WTC11 (cell line): ENCODE results near the gene TTC39C. TPM values are rescaled to one million over a fixed set of nuclear protein-coding genes. Genes with fewer than 3 reads are reported as not detected.

Source experiments
- ATAC-seq: fragments of 200-7000 bp; cut with Tn5 transposase; 2 replicates; pipeline ENCODE4 v1.10.0; 2021; ENCODE audit warnings: mild to moderate bottlenecking, moderate library complexity
- CTCF ChIA-PET: fragments of 300-600 bp; sonication (Branson Sonifier 250); formaldehyde crosslinking; loops from one replicate; lab custom pipeline; 2021; ENCODE audit warnings: antibody characterized with exemption; lab: Charles Lee
- POLR2A ChIA-PET: fragments of 350-600 bp; sonication (Branson Sonifier 250); formaldehyde crosslinking; loops from one replicate; lab custom pipeline; 2021; ENCODE audit warnings: antibody characterized with exemption; lab: Charles Lee
- DNase-seq: peaks from one replicate; pipeline ENCODE4 v3.0.0; 2021; ENCODE audit warnings: low spot score
- H3K27ac Mint-ChIP-seq: 2 replicates; pipeline ENCODE4 v1.8.0; 2021; ENCODE audit warnings: mixed read lengths
- H3K27me3 Mint-ChIP-seq: 2 replicates; pipeline ENCODE4 v1.8.0; 2021; ENCODE audit warnings: low read depth, mild to moderate bottlenecking, moderate library complexity, mixed read lengths
- H3K36me3 Mint-ChIP-seq: 2 replicates; pipeline ENCODE4 v1.8.0; 2021; ENCODE audit warnings: mixed read lengths
- H3K4me1 Mint-ChIP-seq: 2 replicates; pipeline ENCODE4 v1.8.0; 2022; ENCODE audit warnings: mixed read lengths
- H3K4me3 Mint-ChIP-seq: 2 replicates; pipeline ENCODE4 v1.8.0; 2021; ENCODE audit warnings: mild to moderate bottlenecking, moderate library complexity, mixed read lengths
- H3K9me3 Mint-ChIP-seq: 2 replicates; pipeline ENCODE4 v1.8.0; 2021; ENCODE audit warnings: mixed read lengths
- FOXP4 ChIP-seq: sonication (generic); formaldehyde crosslinking; IDR thresholded peaks from 2 replicates; pipeline ENCODE4 v1.8.0; 2022; ENCODE audit warnings: mild to moderate bottlenecking, missing genetic modification reagents
- IRF2 ChIP-seq: sonication (generic); formaldehyde crosslinking; IDR thresholded peaks from 2 replicates; pipeline ENCODE4 v1.8.0; 2022; ENCODE audit warnings: low read depth, missing genetic modification reagents, borderline replicate concordance
- ZNF121 ChIP-seq: sonication (generic); formaldehyde crosslinking; IDR thresholded peaks from 2 replicates; pipeline ENCODE4 v1.8.0; 2023; ENCODE audit warnings: missing genetic modification reagents
- ZNF138 ChIP-seq: sonication (generic); formaldehyde crosslinking; conservative IDR thresholded peaks from 2 replicates; pipeline ENCODE4 v1.8.1; 2022; ENCODE audit warnings: mild to moderate bottlenecking, moderate library complexity, missing genetic modification reagents
- ZNF219 ChIP-seq: sonication (generic); formaldehyde crosslinking; IDR thresholded peaks from 2 replicates; pipeline ENCODE4 v1.8.0; 2023; ENCODE audit warnings: missing genetic modification reagents, mild to moderate bottlenecking, borderline replicate concordance
- ZNF232 ChIP-seq: sonication (generic); formaldehyde crosslinking; IDR thresholded peaks from 2 replicates; pipeline ENCODE4 v1.8.0; 2022; ENCODE audit warnings: mild to moderate bottlenecking, missing genetic modification reagents
- total RNA-seq: library from RNA; stranded (reverse); gene quantifications from 3 replicates; pipeline ENCODE4 v1.2.3, GENCODE V29; 2021
- TF ChIP-seq, protein P1 (sequence below): fragments of 200-600 bp; IDR thresholded peaks from 2 replicates; pipeline ENCODE4 v1.8.0; 2022; ENCODE audit warnings: antibody characterized with exemption
- TF ChIP-seq, protein P2 (sequence below): fragments of 250-450 bp; sonication (Bioruptor Pico); IDR thresholded peaks from 2 replicates; pipeline ENCODE4 v1.9.0; 2021; ENCODE audit warnings: mild to moderate bottlenecking
- TF ChIP-seq, protein P3 (sequence below): fragments of 250-450 bp; sonication (Bioruptor Pico); conservative IDR thresholded peaks from 2 replicates; pipeline ENCODE4 v1.9.0; 2021; ENCODE audit warnings: mild to moderate bottlenecking
- TF ChIP-seq, protein P4 (sequence below): sonication (generic); formaldehyde crosslinking; IDR thresholded peaks from 2 replicates; pipeline ENCODE4 v1.8.0; 2022; ENCODE audit warnings: mild to moderate bottlenecking, missing genetic modification reagents
- TF ChIP-seq, protein P5 (sequence below): sonication (generic); formaldehyde crosslinking; IDR thresholded peaks from 2 replicates; pipeline ENCODE4 v1.8.1; 2023; ENCODE audit warnings: mild to moderate bottlenecking, missing genetic modification reagents
- TF ChIP-seq, protein P6 (sequence below): sonication (generic); formaldehyde crosslinking; IDR thresholded peaks from 2 replicates; pipeline ENCODE4 v1.8.0; 2022; ENCODE audit warnings: mild to moderate bottlenecking, missing genetic modification reagents
- TF ChIP-seq, protein P7 (sequence below): sonication (generic); formaldehyde crosslinking; IDR thresholded peaks from 2 replicates; pipeline ENCODE4 v1.8.1; 2023; ENCODE audit warnings: mild to moderate bottlenecking, missing genetic modification reagents
- TF ChIP-seq, protein P8 (sequence below): sonication (generic); formaldehyde crosslinking; IDR thresholded peaks from 2 replicates; pipeline ENCODE4 v1.8.0; 2023; ENCODE audit warnings: mild to moderate bottlenecking, missing genetic modification reagents

TTC39C gene
- total RNA-seq, 1 experiment from 2014 or later = 57.3 TPM

DNA sequence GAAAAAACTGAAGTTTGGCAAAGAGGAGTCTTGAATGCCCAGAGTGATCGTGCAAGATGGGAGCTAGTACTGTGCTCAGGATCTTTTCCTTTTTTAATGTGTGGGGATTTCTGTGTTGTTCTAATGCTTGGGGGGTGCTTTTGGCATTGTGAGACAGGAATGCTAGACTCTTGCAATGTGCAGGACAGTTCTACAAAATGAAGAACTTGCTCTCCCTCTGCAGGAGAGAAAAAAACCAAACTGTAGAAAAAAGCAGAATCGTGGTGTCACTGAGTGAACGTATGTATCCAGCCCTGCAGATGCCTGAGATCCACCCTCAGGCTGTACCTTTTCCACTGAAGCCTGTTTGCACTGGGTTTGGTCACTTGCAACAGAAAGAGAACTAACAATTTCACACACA, 12.1 kb upstream of the TTC39C start (continued):
- no peak for TF ChIP-seq FOXP4 (CRISPR knock-in tag)

DNA sequence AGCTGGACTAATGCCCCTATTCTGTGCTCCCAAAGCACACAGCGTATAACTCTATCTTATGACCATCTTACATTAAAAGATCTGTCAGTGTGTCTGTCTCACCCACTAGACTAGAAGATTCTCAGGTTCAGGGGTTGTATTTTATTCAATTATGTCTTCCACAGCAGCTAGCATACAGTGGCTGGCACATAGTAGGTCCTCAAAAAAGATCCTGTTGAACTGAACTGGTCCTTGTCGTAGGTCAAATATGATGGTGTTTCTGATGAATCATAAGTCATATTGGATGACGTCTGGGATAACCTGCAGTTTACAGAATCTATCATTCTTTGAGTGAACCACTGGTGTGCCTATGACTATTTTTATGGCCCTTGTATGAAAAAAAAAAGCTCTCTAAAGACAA, 11.3 kb upstream of the TTC39C start:
- Mint-ChIP-seq H3K4me3 (no peak overlapping the region), H3K9me3 (peaks cover 7% of the 10 kb centered on the region; the same call in 1 of the 2 replicates), H3K36me3 (no peaks in the 10 kb centered on the region), H3K27me3 (no peaks in the 10 kb centered on the region), H3K4me1 (peaks cover 7% of the 10 kb centered on the region), H3K27ac (no peak overlapping the region)
- no peak for TF ChIP-seq ZNF138
- TF ChIP-seq, protein P1, sequence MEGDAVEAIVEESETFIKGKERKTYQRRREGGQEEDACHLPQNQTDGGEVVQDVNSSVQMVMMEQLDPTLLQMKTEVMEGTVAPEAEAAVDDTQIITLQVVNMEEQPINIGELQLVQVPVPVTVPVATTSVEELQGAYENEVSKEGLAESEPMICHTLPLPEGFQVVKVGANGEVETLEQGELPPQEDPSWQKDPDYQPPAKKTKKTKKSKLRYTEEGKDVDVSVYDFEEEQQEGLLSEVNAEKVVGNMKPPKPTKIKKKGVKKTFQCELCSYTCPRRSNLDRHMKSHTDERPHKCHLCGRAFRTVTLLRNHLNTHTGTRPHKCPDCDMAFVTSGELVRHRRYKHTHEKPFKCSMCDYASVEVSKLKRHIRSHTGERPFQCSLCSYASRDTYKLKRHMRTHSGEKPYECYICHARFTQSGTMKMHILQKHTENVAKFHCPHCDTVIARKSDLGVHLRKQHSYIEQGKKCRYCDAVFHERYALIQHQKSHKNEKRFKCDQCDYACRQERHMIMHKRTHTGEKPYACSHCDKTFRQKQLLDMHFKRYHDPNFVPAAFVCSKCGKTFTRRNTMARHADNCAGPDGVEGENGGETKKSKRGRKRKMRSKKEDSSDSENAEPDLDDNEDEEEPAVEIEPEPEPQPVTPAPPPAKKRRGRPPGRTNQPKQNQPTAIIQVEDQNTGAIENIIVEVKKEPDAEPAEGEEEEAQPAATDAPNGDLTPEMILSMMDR = no peak
- TF ChIP-seq IRF2 (CRISPR knock-in tag) = no peak
- TF ChIP-seq, protein P2, sequence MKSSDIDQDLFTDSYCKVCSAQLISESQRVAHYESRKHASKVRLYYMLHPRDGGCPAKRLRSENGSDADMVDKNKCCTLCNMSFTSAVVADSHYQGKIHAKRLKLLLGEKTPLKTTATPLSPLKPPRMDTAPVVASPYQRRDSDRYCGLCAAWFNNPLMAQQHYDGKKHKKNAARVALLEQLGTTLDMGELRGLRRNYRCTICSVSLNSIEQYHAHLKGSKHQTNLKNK (CRISPR knock-in tag) = no peak
- TF ChIP-seq, protein P3, sequence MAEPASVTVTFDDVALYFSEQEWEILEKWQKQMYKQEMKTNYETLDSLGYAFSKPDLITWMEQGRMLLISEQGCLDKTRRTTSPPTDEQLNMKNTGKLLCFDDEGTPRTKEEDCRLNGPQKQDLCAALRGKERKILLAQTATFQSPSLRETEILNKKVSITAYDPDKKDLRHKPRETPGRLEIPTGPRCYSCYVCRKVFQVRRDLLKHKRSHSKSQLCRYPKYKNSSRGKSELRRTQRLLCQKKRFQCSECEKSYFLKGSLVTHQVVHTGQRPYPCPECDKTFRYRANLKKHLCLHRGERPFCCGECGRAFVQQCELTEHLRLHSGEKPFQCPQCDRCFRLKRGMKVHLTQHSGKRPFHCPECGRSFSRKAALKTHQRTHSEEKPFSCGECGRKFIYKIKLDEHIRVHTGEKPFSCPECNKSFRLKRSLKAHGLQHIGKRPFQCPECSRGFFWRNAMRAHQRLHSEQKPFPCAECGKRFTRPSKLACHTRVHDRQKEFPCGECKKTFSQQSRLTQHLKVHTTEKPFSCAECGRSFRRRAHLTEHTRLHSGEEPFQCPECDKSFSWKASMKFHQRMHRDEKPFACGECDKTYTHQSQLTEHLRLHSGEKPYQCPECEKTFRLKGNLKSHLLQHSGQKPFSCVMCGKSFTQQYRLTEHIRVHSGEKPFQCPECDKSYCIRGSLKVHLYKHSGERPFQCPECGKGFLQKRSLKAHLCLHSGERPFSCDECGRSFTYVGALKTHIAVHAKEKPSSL (CRISPR knock-in tag) = no peak
- TF ChIP-seq ZNF232 (CRISPR knock-in tag) = no peak
- TF ChIP-seq ZNF219 (CRISPR knock-in tag) = no peak
- TF ChIP-seq, protein P4, sequence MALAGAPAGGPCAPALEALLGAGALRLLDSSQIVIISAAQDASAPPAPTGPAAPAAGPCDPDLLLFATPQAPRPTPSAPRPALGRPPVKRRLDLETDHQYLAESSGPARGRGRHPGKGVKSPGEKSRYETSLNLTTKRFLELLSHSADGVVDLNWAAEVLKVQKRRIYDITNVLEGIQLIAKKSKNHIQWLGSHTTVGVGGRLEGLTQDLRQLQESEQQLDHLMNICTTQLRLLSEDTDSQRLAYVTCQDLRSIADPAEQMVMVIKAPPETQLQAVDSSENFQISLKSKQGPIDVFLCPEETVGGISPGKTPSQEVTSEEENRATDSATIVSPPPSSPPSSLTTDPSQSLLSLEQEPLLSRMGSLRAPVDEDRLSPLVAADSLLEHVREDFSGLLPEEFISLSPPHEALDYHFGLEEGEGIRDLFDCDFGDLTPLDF = no peak
- TF ChIP-seq, protein P5, sequence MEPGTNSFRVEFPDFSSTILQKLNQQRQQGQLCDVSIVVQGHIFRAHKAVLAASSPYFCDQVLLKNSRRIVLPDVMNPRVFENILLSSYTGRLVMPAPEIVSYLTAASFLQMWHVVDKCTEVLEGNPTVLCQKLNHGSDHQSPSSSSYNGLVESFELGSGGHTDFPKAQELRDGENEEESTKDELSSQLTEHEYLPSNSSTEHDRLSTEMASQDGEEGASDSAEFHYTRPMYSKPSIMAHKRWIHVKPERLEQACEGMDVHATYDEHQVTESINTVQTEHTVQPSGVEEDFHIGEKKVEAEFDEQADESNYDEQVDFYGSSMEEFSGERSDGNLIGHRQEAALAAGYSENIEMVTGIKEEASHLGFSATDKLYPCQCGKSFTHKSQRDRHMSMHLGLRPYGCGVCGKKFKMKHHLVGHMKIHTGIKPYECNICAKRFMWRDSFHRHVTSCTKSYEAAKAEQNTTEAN (CRISPR knock-in tag) = no peak
- TF ChIP-seq, protein P6, sequence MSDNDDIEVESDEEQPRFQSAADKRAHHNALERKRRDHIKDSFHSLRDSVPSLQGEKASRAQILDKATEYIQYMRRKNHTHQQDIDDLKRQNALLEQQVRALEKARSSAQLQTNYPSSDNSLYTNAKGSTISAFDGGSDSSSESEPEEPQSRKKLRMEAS = no peak
- TF ChIP-seq FOXP4 (CRISPR knock-in tag) = no peak
- TF ChIP-seq, protein P7, sequence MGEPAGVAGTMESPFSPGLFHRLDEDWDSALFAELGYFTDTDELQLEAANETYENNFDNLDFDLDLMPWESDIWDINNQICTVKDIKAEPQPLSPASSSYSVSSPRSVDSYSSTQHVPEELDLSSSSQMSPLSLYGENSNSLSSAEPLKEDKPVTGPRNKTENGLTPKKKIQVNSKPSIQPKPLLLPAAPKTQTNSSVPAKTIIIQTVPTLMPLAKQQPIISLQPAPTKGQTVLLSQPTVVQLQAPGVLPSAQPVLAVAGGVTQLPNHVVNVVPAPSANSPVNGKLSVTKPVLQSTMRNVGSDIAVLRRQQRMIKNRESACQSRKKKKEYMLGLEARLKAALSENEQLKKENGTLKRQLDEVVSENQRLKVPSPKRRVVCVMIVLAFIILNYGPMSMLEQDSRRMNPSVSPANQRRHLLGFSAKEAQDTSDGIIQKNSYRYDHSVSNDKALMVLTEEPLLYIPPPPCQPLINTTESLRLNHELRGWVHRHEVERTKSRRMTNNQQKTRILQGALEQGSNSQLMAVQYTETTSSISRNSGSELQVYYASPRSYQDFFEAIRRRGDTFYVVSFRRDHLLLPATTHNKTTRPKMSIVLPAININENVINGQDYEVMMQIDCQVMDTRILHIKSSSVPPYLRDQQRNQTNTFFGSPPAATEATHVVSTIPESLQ (CRISPR knock-in tag) = no peak
- no peak for TF ChIP-seq ZNF121 (CRISPR knock-in tag)
- TF ChIP-seq, protein P8, sequence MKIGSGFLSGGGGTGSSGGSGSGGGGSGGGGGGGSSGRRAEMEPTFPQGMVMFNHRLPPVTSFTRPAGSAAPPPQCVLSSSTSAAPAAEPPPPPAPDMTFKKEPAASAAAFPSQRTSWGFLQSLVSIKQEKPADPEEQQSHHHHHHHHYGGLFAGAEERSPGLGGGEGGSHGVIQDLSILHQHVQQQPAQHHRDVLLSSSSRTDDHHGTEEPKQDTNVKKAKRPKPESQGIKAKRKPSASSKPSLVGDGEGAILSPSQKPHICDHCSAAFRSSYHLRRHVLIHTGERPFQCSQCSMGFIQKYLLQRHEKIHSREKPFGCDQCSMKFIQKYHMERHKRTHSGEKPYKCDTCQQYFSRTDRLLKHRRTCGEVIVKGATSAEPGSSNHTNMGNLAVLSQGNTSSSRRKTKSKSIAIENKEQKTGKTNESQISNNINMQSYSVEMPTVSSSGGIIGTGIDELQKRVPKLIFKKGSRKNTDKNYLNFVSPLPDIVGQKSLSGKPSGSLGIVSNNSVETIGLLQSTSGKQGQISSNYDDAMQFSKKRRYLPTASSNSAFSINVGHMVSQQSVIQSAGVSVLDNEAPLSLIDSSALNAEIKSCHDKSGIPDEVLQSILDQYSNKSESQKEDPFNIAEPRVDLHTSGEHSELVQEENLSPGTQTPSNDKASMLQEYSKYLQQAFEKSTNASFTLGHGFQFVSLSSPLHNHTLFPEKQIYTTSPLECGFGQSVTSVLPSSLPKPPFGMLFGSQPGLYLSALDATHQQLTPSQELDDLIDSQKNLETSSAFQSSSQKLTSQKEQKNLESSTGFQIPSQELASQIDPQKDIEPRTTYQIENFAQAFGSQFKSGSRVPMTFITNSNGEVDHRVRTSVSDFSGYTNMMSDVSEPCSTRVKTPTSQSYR (CRISPR knock-in tag) = no peak
- ChIA-PET POLR2A (no interaction called here), CTCF (no interaction called here)
- no peak for DNase-seq
- no peak for ATAC-seq
